IPS-18c (cell line): ENCODE measurements around the gene STEAP1B.

ENCODE experiments used
- H3K4me3 ChIP-seq: 2 replicates; pipeline ENCODE4 v1.7.0; 2013; ENCODE audit warnings: low read depth, mild to moderate bottlenecking, low read length, moderate library complexity; ENCODE audit not compliant: insufficient read depth
- H3K9me3 ChIP-seq: one replicate; pipeline ENCODE4 v1.6.1; 2013; ENCODE audit warnings: mild to moderate bottlenecking, low read length, moderate library complexity; ENCODE audit not compliant: control insufficient read depth, insufficient read depth

STEAP1B gene

GRCh38 chr7:22426463-22427094 is 73.4 kb downstream of the STEAP1B start:
- Histone ChIP-seq H3K9me3 (no peaks in the 10 kb centered on the region), H3K4me3 (no peak overlapping the region)

DNA sequence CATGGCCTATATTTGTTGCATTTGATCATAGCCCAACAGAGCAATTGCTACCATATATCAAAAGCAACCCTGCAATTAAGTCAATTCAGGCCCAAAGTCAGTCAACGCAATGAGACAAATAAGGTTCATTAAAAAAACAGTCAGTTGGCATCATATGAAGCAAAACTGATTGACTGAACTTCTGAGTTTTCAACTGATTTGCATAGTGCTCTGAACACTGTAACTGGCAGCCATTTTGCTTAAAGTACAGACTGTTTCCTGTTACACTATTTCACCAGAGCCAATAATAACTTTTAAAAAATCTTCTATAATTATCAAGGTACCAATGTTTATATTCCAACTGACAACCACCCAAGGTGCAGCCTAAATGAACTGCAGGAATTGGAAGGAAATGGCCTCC is 74.6 kb downstream of the STEAP1B start:
- Histone ChIP-seq H3K9me3 (no peaks in the 10 kb centered on the region), H3K4me3 (no peak overlapping the region)

- peaks cover 2% of the 10 kb centered on the region for H3K9me3 ChIP-seq
- no peak overlapping the region for H3K4me3 ChIP-seq
Observed at GRCh38 chr7:22422831-22423615, 77.0 kb downstream of the STEAP1B start.

GRCh38 chr7:22420973-22421635 is 78.9 kb downstream of the STEAP1B start:
- Histone ChIP-seq H3K4me3 (no peak overlapping the region), H3K9me3 (peaks cover 2% of the 10 kb centered on the region)

GRCh38 chr7:22420008-22420407 is 80.0 kb downstream of the STEAP1B start:
- H3K4me3 ChIP-seq = no peak overlapping the region
- H3K9me3 ChIP-seq = peaks cover 2% of the 10 kb centered on the region

DNA sequence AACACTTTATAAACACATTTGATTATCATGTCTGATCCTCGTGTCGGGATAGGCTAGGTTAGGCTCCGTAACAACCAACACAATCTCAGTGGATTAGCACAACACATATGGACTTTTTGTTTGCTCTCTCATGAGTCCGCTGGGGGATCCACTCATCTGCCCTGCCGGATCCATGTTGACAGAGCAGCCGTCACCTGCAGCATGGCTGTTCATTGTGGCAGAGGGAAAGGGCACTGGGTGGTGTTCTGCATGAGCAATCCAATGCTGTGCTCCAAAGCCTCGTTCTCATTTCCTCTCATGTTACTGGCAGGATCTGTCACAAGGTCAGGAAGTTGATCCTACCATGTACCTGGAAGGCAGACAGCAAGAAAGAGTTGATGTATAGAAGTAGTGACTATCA is 80.5 kb downstream of the STEAP1B start:
- Histone ChIP-seq H3K9me3 (peaks cover 2% of the 10 kb centered on the region), H3K4me3 (no peak overlapping the region)

GRCh38 chr7:22418251-22419046 is 81.5 kb downstream of the STEAP1B start:
- no peak overlapping the region for H3K4me3 ChIP-seq

DNA sequence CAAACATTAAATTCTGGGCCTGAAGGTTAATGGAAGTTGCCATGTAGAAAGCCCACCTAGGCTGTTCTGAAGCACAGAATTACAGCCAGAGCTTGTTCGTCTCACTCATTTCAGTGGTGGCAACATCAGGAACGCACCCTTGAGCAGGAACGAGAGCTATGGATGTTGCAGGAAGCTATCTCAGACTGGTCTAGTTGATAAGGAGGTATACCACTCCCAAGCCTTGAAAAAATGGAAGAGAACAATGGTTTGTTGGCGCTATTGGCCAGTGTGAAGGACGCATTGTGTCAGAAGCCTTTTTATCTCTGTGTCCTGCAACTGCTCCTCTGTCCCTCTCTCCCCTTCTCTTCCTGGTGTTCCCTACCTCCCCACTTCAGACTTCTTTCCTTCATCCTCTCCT is 82.1 kb downstream of the STEAP1B start:
- H3K9me3 ChIP-seq = peaks cover 2% of the 10 kb centered on the region
- H3K4me3 ChIP-seq = no peak overlapping the region

More at GRCh38 chr7:22418251-22419046, 81.5 kb downstream of the STEAP1B start:
- peaks cover 2% of the 10 kb centered on the region for H3K9me3 ChIP-seq

DNA sequence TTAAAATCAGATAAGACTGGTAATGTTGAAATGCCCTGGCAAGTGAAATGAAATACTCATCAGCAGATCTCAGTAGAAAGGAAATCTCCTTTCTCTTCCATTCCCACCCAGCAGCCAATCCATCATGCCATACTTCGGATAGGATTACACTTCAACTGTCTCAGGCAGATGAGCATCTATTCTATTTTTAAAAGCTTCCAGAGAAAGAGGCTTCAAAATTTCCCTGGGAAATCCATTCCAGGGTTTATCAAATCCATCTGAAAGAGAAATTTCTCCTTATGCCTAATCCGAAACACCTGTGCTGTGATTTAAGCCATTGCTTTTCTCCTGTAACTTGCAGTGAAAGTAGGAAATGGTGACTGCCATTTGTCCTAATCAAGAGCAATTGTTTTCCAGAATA is 82.6 kb downstream of the STEAP1B start:
- H3K4me3 ChIP-seq = no peak overlapping the region
- peaks cover 2% of the 10 kb centered on the region for H3K9me3 ChIP-seq

DNA sequence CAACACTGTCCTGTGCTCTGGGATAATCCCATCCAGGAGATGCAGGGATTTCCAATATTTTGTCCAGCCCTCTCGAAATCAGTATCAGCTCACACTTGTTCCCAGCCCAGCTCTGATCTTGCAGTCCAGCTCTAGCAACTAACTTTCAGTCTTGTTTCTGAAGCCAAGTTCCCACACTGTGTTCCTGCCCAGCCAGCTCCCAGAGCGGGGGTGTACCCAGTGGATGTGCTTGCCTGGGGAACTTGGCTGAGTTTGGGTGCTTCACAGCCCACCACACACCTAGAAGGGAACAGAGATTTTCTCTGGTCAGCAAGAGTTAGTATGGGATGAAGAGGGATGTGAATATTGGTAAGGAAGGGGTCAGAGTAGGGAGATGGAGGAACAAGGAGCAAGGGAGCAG is 85.6 kb downstream of the STEAP1B start:
- peaks cover 2% of the 10 kb centered on the region for H3K9me3 ChIP-seq
- H3K4me3 ChIP-seq = no peak overlapping the region

DNA sequence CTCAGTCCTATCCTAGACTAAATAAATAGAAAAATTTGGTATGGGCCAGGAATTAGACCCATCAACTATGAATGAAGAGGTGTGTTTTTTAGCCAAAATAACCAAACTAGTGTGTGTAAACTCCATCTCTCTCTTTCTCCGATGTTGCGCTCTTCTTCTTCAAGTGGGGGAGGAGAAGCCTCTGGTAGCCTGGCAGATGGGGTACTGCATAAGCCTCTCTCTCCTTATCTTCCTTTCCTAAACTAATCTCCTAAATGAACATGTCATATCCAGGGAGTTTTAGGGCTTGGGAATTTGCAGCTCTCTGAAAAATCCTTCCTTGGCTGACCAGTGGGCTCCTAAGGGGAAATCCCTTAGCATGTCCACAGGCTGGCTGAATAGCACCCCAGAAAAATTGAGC is 86.8 kb downstream of the STEAP1B start:
- Histone ChIP-seq H3K9me3 (no peaks in the 10 kb centered on the region), H3K4me3 (no peak overlapping the region)

DNA sequence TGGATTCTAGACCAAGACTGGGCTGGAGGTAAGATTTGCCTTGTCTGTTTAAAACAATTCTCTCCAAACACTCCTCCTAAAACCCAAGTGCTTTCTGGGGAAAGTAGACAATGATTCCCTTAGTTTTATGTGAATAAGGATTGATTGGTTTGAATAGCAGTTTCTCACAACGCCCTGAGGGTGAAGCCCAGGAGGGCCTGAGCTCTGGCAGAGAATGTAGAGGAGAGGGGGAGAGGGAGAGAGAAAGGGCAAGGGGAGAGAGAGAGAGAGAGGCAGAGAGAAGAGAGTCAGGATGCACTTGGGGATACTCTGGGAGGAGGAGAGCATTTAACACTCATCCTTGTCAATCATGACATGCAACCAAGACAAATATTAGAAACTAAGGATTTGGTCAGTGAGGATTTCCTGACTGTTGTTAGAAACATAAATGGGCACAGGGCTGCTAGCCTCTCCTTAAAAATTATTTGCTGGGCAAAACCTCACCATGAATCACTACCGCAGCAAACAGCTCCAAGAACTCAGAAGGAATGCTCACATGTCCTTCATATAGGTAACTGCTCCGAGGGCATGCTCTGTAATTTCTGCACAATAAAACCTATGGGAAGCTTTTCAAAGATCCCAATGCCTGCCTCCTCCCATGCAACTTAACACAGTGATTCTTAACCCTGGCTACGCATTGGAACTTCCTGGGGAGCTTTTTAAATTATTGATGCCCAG is 87.9 kb downstream of the STEAP1B start:
- Histone ChIP-seq H3K4me3 (no peak overlapping the region), H3K9me3 (no peaks in the 10 kb centered on the region)

- Histone ChIP-seq H3K4me3 (no peak overlapping the region), H3K9me3 (no peaks in the 10 kb centered on the region)
Observed at GRCh38 chr7:22406715-22407114, 93.3 kb downstream of the STEAP1B start.

DNA sequence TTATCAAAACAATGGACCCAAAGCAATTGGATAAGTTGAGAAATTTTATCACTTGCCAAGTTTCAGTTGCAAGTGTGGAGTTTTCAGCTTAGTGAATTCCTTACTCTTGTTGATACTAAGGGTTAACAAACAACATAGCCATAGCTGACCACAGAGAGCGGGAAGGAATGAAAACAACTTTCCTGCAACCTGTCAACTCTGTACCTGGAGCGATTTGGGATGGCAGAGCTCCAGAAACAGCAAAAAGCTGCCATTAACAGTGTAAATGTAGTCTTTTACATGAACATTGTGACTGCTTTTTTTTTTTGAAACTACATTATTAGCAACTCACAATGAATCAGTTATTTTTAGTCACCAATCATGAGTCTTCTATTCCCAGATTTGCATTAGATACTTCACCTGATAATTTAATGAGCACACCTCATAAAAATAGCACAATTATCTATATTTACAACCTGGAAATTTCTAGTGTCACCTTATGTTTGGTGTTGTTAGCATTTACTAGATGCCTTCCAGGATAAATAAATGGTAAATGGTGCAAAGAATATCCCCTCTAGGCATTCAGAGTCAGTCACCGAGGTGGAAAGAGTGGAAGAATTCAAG is 95.5 kb downstream of the STEAP1B start:
- Histone ChIP-seq H3K9me3 (no peaks in the 10 kb centered on the region), H3K4me3 (no peak overlapping the region)

DNA sequence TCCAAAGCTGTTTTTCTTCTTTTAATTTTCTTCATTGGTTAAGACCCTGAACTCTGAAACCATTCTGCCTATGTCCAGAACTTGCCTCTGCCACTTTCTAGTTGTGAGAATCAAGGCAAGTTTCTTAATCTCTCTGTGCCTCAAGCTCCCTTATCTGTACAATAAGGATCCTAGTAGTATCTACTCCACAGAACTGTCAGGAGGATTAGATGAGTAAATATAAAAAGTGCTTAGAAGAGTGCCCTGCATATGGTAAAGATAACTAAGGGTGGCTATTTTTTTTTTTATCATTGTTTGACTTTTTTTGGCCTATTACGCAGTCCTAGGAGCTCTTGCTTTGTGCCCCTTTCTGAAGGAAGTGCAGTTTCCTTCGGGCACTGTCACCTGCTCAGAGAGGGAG is 96.6 kb downstream of the STEAP1B start:
- Histone ChIP-seq H3K4me3 (no peak overlapping the region), H3K9me3 (no peaks in the 10 kb centered on the region)

DNA sequence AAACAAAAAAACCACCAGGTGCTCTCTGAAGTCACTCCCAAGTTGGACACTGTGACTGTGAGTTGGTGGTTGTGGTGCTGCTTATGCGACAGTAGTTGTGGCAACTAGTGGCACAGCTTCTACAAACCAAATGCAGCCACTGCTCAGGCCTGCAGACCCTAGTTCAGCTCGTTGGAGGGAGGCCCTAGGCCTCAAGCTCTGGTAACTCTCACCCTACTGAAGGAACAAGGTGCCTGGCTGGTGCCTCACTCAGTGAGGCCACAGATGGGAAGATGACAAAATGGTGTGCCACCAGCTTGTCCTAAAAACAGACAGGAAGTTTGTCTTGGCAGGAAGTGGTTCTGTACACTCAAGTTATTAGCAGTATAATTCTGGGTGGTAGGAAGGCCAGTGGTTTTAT is 97.7 kb downstream of the STEAP1B start:
- Histone ChIP-seq H3K4me3 (no peak overlapping the region), H3K9me3 (no peaks in the 10 kb centered on the region)
